ENCODE results near the gene SMARCA2. TPM values are rescaled to one million over a fixed set of nuclear protein-coding genes. Genes with fewer than 3 reads are reported as not detected.

Gene SMARCA2
- total and polyA plus RNA-seq, 9 of the 15 experiments (the other 6 are each of a cell fraction or from before 2014, with no cell fraction given) = 8.0 to 34.8 (median 25.5) TPM

- H3K4me3 ChIP-seq = no peak overlapping the region
- ChIA-PET CTCF (ENCODE audit: low intra/inter-chr PET ratio) (no interaction called here), POLR2A (interaction anchor here (1.0 kb wide), 1 partner anchor 738 kb away, joined by 4 read pairs; no protein-coding TSS in a partner anchor)
- H2AFZ ChIP-seq (ENCODE audit: low read depth, low read length) = no peak overlapping the region
- peaks cover 3% of the 10 kb centered on the region; the same call in 2 of the 3 replicates for H3K36me3 ChIP-seq (ENCODE audit: control insufficient read depth, insufficient read depth, low read length)
- no TSS peak for BruUV-seq (replicated peaks)
- WGBS (ENCODE audit: insufficient coverage, low coverage, missing lambda C conversion rate) = 0% methylated on average over 1 of the region's 1 CpG
- H3K27me3 ChIP-seq (ENCODE audit: control insufficient read depth in 2 of 2, insufficient read depth in 2 of 2, low read length in 2 of 2) = no peaks in the 10 kb centered on the region
- intact Hi-C loops (cut with micrococcal nuclease) = no loop called here
- peaks cover 3 to 50% of the 10 kb centered on the region in 2 experiments for H3K4me1 ChIP-seq (replicated peaks in 1 of 2; ENCODE audit: control insufficient read depth in 2 of 2, insufficient read depth in 2 of 2, low read length in 2 of 2)
- FAIRE-seq = no peak
- H3K4me2 ChIP-seq (ENCODE audit: insufficient read depth, low read length) = peak overlapping the region; percentile 44; the same call in 1 of the 2 replicates
- no peaks in the 10 kb centered on the region for H4K20me1 ChIP-seq (replicated peaks; ENCODE audit: control insufficient read depth, insufficient read depth, low read length)
- H3K27ac ChIP-seq (ENCODE audit: extremely low read depth, low read depth, low read length) = peak overlapping the region; percentile 78
- no peak overlapping the region for H3K9ac ChIP-seq (ENCODE audit: insufficient read depth in 1 of 2, low read depth in 2 of 2, low read length in 2 of 2)
- no peak for ATAC-seq
- no peaks in the 10 kb centered on the region for H3K9me1 ChIP-seq (ENCODE audit: control insufficient read depth, insufficient read depth, low read length)
- in situ Hi-C loops (cut with MboI) = no loop called here
- no peak for DNase-seq (ENCODE audit: extremely low read depth in 1 of 4, low spot score in 3 of 4)
- peaks cover 100% of the 10 kb centered on the region for H3K79me2 ChIP-seq (ENCODE audit: control insufficient read depth, insufficient read depth, low read length)
- H3K9me3 ChIP-seq (replicated peaks; ENCODE audit: control insufficient read depth, insufficient read depth, low read depth, low read length) = no peaks in the 10 kb centered on the region
- no peak for TF ChIP-seq NR4A1 (CRISPR knock-in tag; IDR thresholded peaks at IDR 0.05)
- no peak for TF ChIP-seq NR4A1 (tag; IDR thresholded peaks at IDR 0.05)
- TF ChIP-seq DDX20 (tag; IDR thresholded peaks at IDR 0.05; ENCODE audit: low read depth) = no peak
- peak; percentile 49 for TF ChIP-seq ARID1B (IDR thresholded peaks at IDR 0.05)
- no peak for TF ChIP-seq ZFP1 (CRISPR knock-in tag; IDR thresholded peaks at IDR 0.05)
- no peak for TF ChIP-seq CHAMP1 (IDR thresholded peaks at IDR 0.05)
- TF ChIP-seq TFAM (CRISPR knock-in tag; conservative IDR thresholded peaks at IDR 0.05) = no peak
- no peak for TF ChIP-seq CBFA2T3 (IDR thresholded peaks at IDR 0.05)
- no peak for TF ChIP-seq ZNF184 (CRISPR knock-in tag; IDR thresholded peaks at IDR 0.05)
- TF ChIP-seq PRPF4 (IDR thresholded peaks at IDR 0.05; ENCODE audit: insufficient read depth, low read depth, low read length, poor library complexity, severe bottlenecking) = no peak
- TF ChIP-seq JUNB (CRISPR knock-in tag; conservative IDR thresholded peaks at IDR 0.05) = no peak
- TF ChIP-seq ZNF511 (CRISPR knock-in tag; IDR thresholded peaks at IDR 0.05) = no peak
- TF ChIP-seq U2AF2 (optimal IDR thresholded peaks at IDR 0.05; ENCODE audit: low read depth, low read length) = no peak
These were observed 7.4 kb downstream of the SMARCA2 start for GRCh38 chr9:2022560-2022959.

All from K562 (cell line).